Activated CD4-positive, alpha-beta memory T cell treated with anti-CD3 and anti-CD28 coated beads, Interleukin-2, amount 10 ng/mL, durations not matched to agents 7 days and 5 days (primary cell): ENCODE results near the gene NAA16. TPM values are rescaled to one million over a fixed set of nuclear protein-coding genes. Genes with fewer than 3 reads are reported as not detected.

ENCODE experiments used
- CTCF ChIA-PET: fragments of 350-600 bp; sonication (Branson Sonifier 250); formaldehyde crosslinking; loops from one replicate; lab custom pipeline; 2021; ENCODE audit warnings: antibody characterized with exemption, inconsistent platforms; lab: Charles Lee
- POLR2A ChIA-PET: fragments of 350-600 bp; sonication (Branson Sonifier 250); formaldehyde crosslinking; loops from one replicate; lab custom pipeline; 2021; ENCODE audit warnings: antibody characterized with exemption; lab: Charles Lee
- DNase-seq: peaks from one replicate; pipeline ENCODE4 v3.0.0-alpha.2; 2020
- H3K27ac Mint-ChIP-seq: one replicate; pipeline ENCODE4 v1.8.0; 2021; ENCODE audit warnings: mild to moderate bottlenecking, mixed read lengths
- H3K27me3 Mint-ChIP-seq: one replicate; pipeline ENCODE4 v1.8.0; 2021; ENCODE audit warnings: mixed read lengths
- H3K36me3 Mint-ChIP-seq: one replicate; pipeline ENCODE4 v1.8.0; 2021; ENCODE audit warnings: low read depth, mixed read lengths
- H3K4me1 Mint-ChIP-seq: one replicate; pipeline ENCODE4 v1.8.0; 2021; ENCODE audit warnings: mixed read lengths
- H3K4me3 Mint-ChIP-seq: one replicate; pipeline ENCODE4 v1.8.0; 2021; ENCODE audit warnings: mild to moderate bottlenecking, mixed read lengths
- H3K9me3 Mint-ChIP-seq: one replicate; pipeline ENCODE4 v1.8.0; 2021; ENCODE audit warnings: mixed read lengths
- total RNA-seq, 2 experiments: library from RNA; stranded (reverse); gene quantifications; one replicate each; pipeline ENCODE4 v1.2.3, GENCODE V29; 2021

Gene NAA16
- total RNA-seq, 2 experiments from 2014 or later: 28.1 to 28.8 TPM

GRCh38 chr13:41312176-41312500 is 1.1 kb downstream of the NAA16 start:
- no peaks in the 10 kb centered on the region for H3K9me3 Mint-ChIP-seq
- peaks cover 46% of the 10 kb centered on the region for H3K4me1 Mint-ChIP-seq
- peak overlapping the region; percentile 89 for H3K4me3 Mint-ChIP-seq
- DNase-seq: peak; percentile 26
- POLR2A ChIA-PET: interaction anchor here (0.8 to 2.1 kb wide), 5 partner anchors 12 to 523 kb away, joined by 3 to 7 read pairs (median 3); partner anchors contain the start of genes MTRF1 and SLC25A15
- no peaks in the 10 kb centered on the region for H3K27me3 Mint-ChIP-seq
- peak overlapping the region; percentile 79 for H3K27ac Mint-ChIP-seq
- peaks cover 13% of the 10 kb centered on the region for H3K36me3 Mint-ChIP-seq
- CTCF ChIA-PET: no interaction called here

GRCh38 chr13:41313117-41313516 is 2.0 kb downstream of the NAA16 start:
- no peak overlapping the region for H3K27ac Mint-ChIP-seq
- CTCF ChIA-PET: no interaction called here

GRCh38 chr13:41313659-41314197 is 2.7 kb downstream of the NAA16 start:
- Mint-ChIP-seq H3K27ac (peak overlapping the region; percentile 27), H3K27me3 (no peaks in the 10 kb centered on the region), H3K9me3 (no peaks in the 10 kb centered on the region), H3K4me1 (peaks cover 48% of the 10 kb centered on the region), H3K4me3 (peak overlapping the region; percentile 49), H3K36me3 (peaks cover 26% of the 10 kb centered on the region)
- ChIA-PET CTCF (interaction anchor here (0.7 kb wide), 1 partner anchor 43 kb away, joined by 4 read pairs; no protein-coding TSS in a partner anchor), POLR2A (interaction anchor here (2.1 kb wide), 1 partner anchor 50 kb away, joined by 7 read pairs; the partner anchor contains the start of gene MTRF1)
- DNase-seq: no peak

More at GRCh38 chr13:41313117-41313516, 2.0 kb downstream of the NAA16 start:
- Mint-ChIP-seq H3K36me3 (peaks cover 23% of the 10 kb centered on the region), H3K4me1 (peaks cover 48% of the 10 kb centered on the region), H3K9me3 (no peaks in the 10 kb centered on the region), H3K27me3 (no peaks in the 10 kb centered on the region), H3K4me3 (peak overlapping the region; percentile 43)
- POLR2A ChIA-PET: interaction anchor here (2.1 kb wide), 1 partner anchor 50 kb away, joined by 7 read pairs; the partner anchor contains the start of gene MTRF1
- no peak for DNase-seq

GRCh38 chr13:41315443-41316047 is 4.5 kb downstream of the NAA16 start:
- Mint-ChIP-seq H3K27me3 (no peaks in the 10 kb centered on the region), H3K9me3 (no peaks in the 10 kb centered on the region), H3K4me3 (peak overlapping the region; percentile 28), H3K36me3 (peaks cover 39% of the 10 kb centered on the region), H3K4me1 (peaks cover 41% of the 10 kb centered on the region), H3K27ac (peak overlapping the region; percentile 61)
- POLR2A ChIA-PET: interaction anchor here (0.8 to 1.1 kb wide), 2 partner anchors 52 to 726 kb away, joined by 3 read pairs; no protein-coding TSS in a partner anchor
- CTCF ChIA-PET: no interaction called here
- DNase-seq: no peak

GRCh38 chr13:41317243-41317642 is 6.2 kb downstream of the NAA16 start:
- CTCF ChIA-PET: no interaction called here
- Mint-ChIP-seq H3K4me3 (no peak overlapping the region), H3K36me3 (peaks cover 44% of the 10 kb centered on the region), H3K27ac (no peak overlapping the region), H3K9me3 (no peaks in the 10 kb centered on the region), H3K27me3 (no peaks in the 10 kb centered on the region), H3K4me1 (peaks cover 42% of the 10 kb centered on the region)
- POLR2A ChIA-PET: interaction anchor here (1.1 kb wide), 1 partner anchor 54 kb away, joined by 3 read pairs; the partner anchor contains the start of gene MTRF1
- DNase-seq: no peak

- ChIA-PET CTCF (no interaction called here), POLR2A (no interaction called here)
- Mint-ChIP-seq H3K9me3 (no peaks in the 10 kb centered on the region), H3K4me1 (peaks cover 21% of the 10 kb centered on the region), H3K4me3 (no peak overlapping the region), H3K27me3 (no peaks in the 10 kb centered on the region), H3K36me3 (peaks cover 52% of the 10 kb centered on the region), H3K27ac (no peak overlapping the region)
- DNase-seq: no peak
Measured at GRCh38 chr13:41325752-41326151, 14.7 kb downstream of the NAA16 start.

GRCh38 chr13:41326661-41327060 is 15.6 kb downstream of the NAA16 start:
- ChIA-PET POLR2A (no interaction called here), CTCF (no interaction called here)
- Mint-ChIP-seq H3K4me1 (peaks cover 21% of the 10 kb centered on the region), H3K4me3 (no peak overlapping the region), H3K9me3 (no peaks in the 10 kb centered on the region), H3K27ac (no peak overlapping the region), H3K36me3 (peaks cover 50% of the 10 kb centered on the region), H3K27me3 (no peaks in the 10 kb centered on the region)
- no peak for DNase-seq

- ChIA-PET POLR2A (no interaction called here), CTCF (interaction anchor here (1.5 kb wide), 1 partner anchor 24 kb away, joined by 5 read pairs; no protein-coding TSS in a partner anchor)
- Mint-ChIP-seq H3K36me3 (peaks cover 38% of the 10 kb centered on the region), H3K4me1 (peaks cover 15% of the 10 kb centered on the region), H3K4me3 (no peak overlapping the region), H3K27me3 (no peaks in the 10 kb centered on the region), H3K9me3 (no peaks in the 10 kb centered on the region), H3K27ac (no peak overlapping the region)
- no peak for DNase-seq
Measured at GRCh38 chr13:41327994-41328790, 17.1 kb downstream of the NAA16 start.

- Mint-ChIP-seq H3K27me3 (no peaks in the 10 kb centered on the region), H3K36me3 (peaks cover 28% of the 10 kb centered on the region), H3K4me1 (peaks cover 9% of the 10 kb centered on the region), H3K27ac (no peak overlapping the region), H3K9me3 (no peaks in the 10 kb centered on the region), H3K4me3 (no peak overlapping the region)
- no peak for DNase-seq
- CTCF ChIA-PET: no interaction called here
- POLR2A ChIA-PET: interaction anchor here (1.2 kb wide), 2 partner anchors 10 to 21 kb away, joined by 3 to 4 read pairs; no protein-coding TSS in a partner anchor
Measured at GRCh38 chr13:41332829-41333228, 21.8 kb downstream of the NAA16 start.

- DNase-seq: no peak
- Mint-ChIP-seq H3K9me3 (no peaks in the 10 kb centered on the region), H3K27me3 (no peaks in the 10 kb centered on the region), H3K4me1 (peaks cover 1% of the 10 kb centered on the region), H3K36me3 (peaks cover 23% of the 10 kb centered on the region), H3K27ac (no peak overlapping the region), H3K4me3 (no peak overlapping the region)
- ChIA-PET CTCF (no interaction called here), POLR2A (no interaction called here)
Measured at GRCh38 chr13:41334810-41335209, 23.7 kb downstream of the NAA16 start.

- Mint-ChIP-seq H3K27ac (no peak overlapping the region), H3K9me3 (no peaks in the 10 kb centered on the region), H3K4me1 (peaks cover 25% of the 10 kb centered on the region), H3K4me3 (no peak overlapping the region), H3K36me3 (peaks cover 76% of the 10 kb centered on the region), H3K27me3 (no peaks in the 10 kb centered on the region)
- no peak for DNase-seq
- ChIA-PET POLR2A (no interaction called here), CTCF (no interaction called here)
Measured at GRCh38 chr13:41344358-41344757, 33.3 kb downstream of the NAA16 start.

GRCh38 chr13:41345165-41345913 is 34.3 kb downstream of the NAA16 start:
- no peak for DNase-seq
- no peaks in the 10 kb centered on the region for H3K9me3 Mint-ChIP-seq
- H3K4me3 Mint-ChIP-seq: no peak overlapping the region
- peaks cover 24% of the 10 kb centered on the region for H3K4me1 Mint-ChIP-seq
- no peaks in the 10 kb centered on the region for H3K27me3 Mint-ChIP-seq
- H3K27ac Mint-ChIP-seq: no peak overlapping the region
- ChIA-PET POLR2A (interaction anchor here (0.6 kb wide), 1 partner anchor 141 kb away, joined by 3 read pairs; no protein-coding TSS in a partner anchor), CTCF (no interaction called here)
- H3K36me3 Mint-ChIP-seq: peaks cover 72% of the 10 kb centered on the region
